A673 (cell line): ENCODE results near the gene SHQ1. TPM values are rescaled to one million over a fixed set of nuclear protein-coding genes. Genes with fewer than 3 reads are reported as not detected.

Experiments used
- BruUV-seq: library from RNA; stranded (reverse); fragments of 400-500 nt; replicated peaks from 2 replicates; lab custom pipeline; 2021; lab: Mats Ljungman, UMichigan
- CTCF ChIA-PET: fragments of 300-600 bp; sonication (Branson Sonifier 250); formaldehyde crosslinking; loops from one replicate; lab custom pipeline; 2022; ENCODE audit warnings: antibody characterized with exemption; lab: Charles Lee
- POLR2A ChIA-PET: fragments of 300-600 bp; sonication (Branson Sonifier 250); formaldehyde crosslinking; loops from one replicate; lab custom pipeline; 2022; ENCODE audit warnings: antibody characterized with exemption; ENCODE audit not compliant: low non-redundant PET; lab: Charles Lee
- DNase-seq: peaks from one replicate; pipeline ENCODE4 v3.0.0-alpha.2; 2015; ENCODE audit warnings: low spot score
- H3K27ac ChIP-seq: fragments of 200-600 bp; sonication (generic); 2 replicates; pipeline ENCODE4 v1.5.1; 2016; ENCODE audit warnings: mixed run types, low read depth, mild to moderate bottlenecking, mixed read lengths, antibody characterized with exemption, low read length; ENCODE audit not compliant: poor library complexity, severe bottlenecking
- H3K27me3 ChIP-seq: fragments of 200-600 bp; sonication (generic); replicated peaks from 2 replicates; pipeline ENCODE4 v1.6.1; 2017; ENCODE audit warnings: mixed run types, low read depth, mild to moderate bottlenecking, mixed read lengths, antibody characterized with exemption, low read length; ENCODE audit not compliant: insufficient read depth, poor library complexity
- H3K36me3 ChIP-seq: fragments of 200-600 bp; sonication (generic); 2 replicates; pipeline ENCODE4 v1.6.1; 2016; ENCODE audit warnings: mixed run types, mild to moderate bottlenecking, mixed read lengths, antibody characterized with exemption, low read length; ENCODE audit not compliant: insufficient read depth, poor library complexity, severe bottlenecking
- H3K4me1 ChIP-seq: fragments of 200-600 bp; sonication (generic); 2 replicates; pipeline ENCODE4 v1.6.1; 2017; ENCODE audit warnings: mixed run types, mild to moderate bottlenecking, mixed read lengths, antibody characterized with exemption, low read length; ENCODE audit not compliant: insufficient read depth, poor library complexity, severe bottlenecking
- H3K4me3 ChIP-seq: fragments of 200-600 bp; sonication (generic); 2 replicates; pipeline ENCODE4 v1.5.1; 2016; ENCODE audit warnings: low read depth, mixed run types, mild to moderate bottlenecking, mixed read lengths, low read length; ENCODE audit not compliant: poor library complexity, severe bottlenecking
- H3K9me3 ChIP-seq: fragments of 200-600 bp; sonication (generic); 2 replicates; pipeline ENCODE4 v1.6.1; 2016; ENCODE audit warnings: mixed run types, low read depth, mild to moderate bottlenecking, mixed read lengths, antibody characterized with exemption, low read length; ENCODE audit not compliant: poor library complexity, severe bottlenecking
- EZH2 ChIP-seq: fragments of 200-600 bp; sonication (generic); IDR thresholded peaks from 2 replicates; pipeline ENCODE4 v1.6.1; 2017; ENCODE audit warnings: borderline replicate concordance, low read depth, mild to moderate bottlenecking, mixed read lengths, antibody characterized with exemption, low read length; ENCODE audit not compliant: poor library complexity, severe bottlenecking
- intact Hi-C: fragments of 100-400 bp; cut with micrococcal nuclease; formaldehyde crosslinking; loops from one replicate; pipeline ENCODE4 v1.10.0; 2022; ENCODE audit not compliant: unreplicated experiment
- total RNA-seq: library from RNA; stranded (reverse); gene quantifications from 2 replicates; pipeline ENCODE4 v1.2.3, GENCODE V29; 2021
- TF ChIP-seq, protein P1 (sequence below): fragments of 300-800, 200-600 bp; sonication (generic); conservative IDR thresholded peaks from 2 replicates; pipeline ENCODE4 v1.5.1; 2017; ENCODE audit warnings: low read depth, mild to moderate bottlenecking, antibody characterized with exemption, low read length, moderate library complexity, mixed read lengths

The SHQ1 gene
- total RNA-seq, 1 experiment from 2014 or later = 24.3 TPM

DNA sequence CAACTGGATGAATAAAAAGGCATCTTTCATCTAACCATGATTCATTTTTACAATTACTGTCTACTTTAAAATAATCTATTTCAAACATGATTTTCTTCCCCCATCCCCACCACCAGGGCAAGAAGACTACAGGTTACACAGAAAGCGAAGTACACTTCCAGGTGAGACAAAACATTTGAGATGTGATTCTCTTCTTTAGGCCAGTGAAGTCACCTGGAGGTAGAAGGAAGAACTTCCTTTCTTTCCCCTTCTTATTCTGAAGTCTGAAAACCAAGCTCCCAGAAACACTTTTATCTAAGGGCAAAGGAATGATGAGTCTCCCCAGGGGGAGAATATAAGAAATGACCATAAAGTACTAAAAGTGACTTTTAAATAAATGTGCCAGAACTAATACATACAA lies 36.7 kb downstream of the SHQ1 start:
- no peak for TF ChIP-seq EZH2
- TF ChIP-seq, protein P1, sequence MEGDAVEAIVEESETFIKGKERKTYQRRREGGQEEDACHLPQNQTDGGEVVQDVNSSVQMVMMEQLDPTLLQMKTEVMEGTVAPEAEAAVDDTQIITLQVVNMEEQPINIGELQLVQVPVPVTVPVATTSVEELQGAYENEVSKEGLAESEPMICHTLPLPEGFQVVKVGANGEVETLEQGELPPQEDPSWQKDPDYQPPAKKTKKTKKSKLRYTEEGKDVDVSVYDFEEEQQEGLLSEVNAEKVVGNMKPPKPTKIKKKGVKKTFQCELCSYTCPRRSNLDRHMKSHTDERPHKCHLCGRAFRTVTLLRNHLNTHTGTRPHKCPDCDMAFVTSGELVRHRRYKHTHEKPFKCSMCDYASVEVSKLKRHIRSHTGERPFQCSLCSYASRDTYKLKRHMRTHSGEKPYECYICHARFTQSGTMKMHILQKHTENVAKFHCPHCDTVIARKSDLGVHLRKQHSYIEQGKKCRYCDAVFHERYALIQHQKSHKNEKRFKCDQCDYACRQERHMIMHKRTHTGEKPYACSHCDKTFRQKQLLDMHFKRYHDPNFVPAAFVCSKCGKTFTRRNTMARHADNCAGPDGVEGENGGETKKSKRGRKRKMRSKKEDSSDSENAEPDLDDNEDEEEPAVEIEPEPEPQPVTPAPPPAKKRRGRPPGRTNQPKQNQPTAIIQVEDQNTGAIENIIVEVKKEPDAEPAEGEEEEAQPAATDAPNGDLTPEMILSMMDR = no peak
- Histone ChIP-seq H3K4me1 (peaks cover 22% of the 10 kb centered on the region), H3K27me3 (no peaks in the 10 kb centered on the region), H3K4me3 (no peak overlapping the region), H3K9me3 (no peaks in the 10 kb centered on the region), H3K36me3 (no peaks in the 10 kb centered on the region), H3K27ac (no peak overlapping the region)
- DNase-seq = no peak
- ChIA-PET POLR2A (no interaction called here), CTCF (no interaction called here)
- intact Hi-C loops = loop anchor here (10.0 kb wide), 1 partner anchor 147 kb away; no protein-coding TSS in a partner anchor
- no TSS peak for BruUV-seq

DNA sequence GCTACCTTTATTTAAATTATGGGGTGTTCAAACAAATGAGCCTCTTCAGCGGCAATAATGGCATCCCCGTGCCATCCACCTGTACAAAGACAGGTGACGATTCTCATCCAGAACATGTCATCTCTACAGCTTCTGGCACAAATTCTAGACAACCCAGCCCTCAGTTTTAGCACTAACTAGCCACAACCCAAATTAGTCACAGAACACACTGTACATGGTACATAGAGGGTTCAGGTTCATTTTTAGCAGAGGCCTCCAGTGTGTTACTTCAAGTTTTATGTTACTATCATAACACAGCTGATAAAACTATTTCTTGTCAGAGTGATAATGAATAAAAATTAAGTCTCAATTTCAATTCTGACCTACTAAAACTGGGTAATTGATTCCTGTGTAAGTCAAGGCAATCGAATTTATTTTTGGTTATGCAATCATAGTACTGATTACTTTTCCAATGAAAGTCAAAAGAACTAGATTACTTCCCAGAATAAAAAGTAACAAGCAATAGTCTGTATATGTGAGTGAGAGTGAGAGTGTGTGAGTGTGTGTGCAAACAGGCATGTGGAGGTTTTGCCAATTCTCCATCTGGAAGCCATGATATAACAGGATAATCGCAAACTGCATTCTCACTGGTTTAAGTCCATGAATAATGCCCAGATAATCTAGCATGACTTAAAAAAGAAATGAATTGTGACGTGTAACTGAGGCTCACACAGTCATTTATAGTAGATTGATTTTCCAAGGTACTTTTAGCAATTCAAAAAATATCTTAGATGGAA lies 37.4 kb downstream of the SHQ1 start:
- no peak for DNase-seq

DNA sequence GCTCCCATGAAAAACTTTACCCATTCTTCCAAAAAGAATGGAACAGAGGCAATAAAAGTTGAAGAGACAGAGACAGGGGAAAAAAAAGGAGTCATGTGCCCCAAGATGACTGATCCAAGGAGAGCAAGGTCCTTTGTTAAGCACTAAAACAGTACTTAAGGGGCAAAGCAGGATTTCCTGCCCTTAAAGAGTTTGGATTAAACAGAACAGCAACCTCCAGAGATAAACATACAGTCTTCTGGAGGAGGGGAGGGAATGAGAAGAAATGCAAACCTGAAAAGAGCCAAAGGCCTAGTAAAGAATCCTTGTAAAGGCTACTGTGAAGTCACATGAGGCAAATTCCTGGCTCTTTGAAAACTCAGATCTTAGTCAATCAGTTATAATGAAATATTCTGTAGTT lies 38.2 kb downstream of the SHQ1 start:
- no peak overlapping the region for H3K4me3 ChIP-seq
- intact Hi-C loops = loop anchor here (10.0 kb wide), 1 partner anchor 145 kb away; no protein-coding TSS in a partner anchor
- no peaks in the 10 kb centered on the region for H3K27me3 ChIP-seq
- BruUV-seq = no TSS peak
- ChIA-PET POLR2A (no interaction called here), CTCF (no interaction called here)
- H3K27ac ChIP-seq = no peak overlapping the region
- no peak for TF ChIP-seq EZH2
- TF ChIP-seq, protein P1 = no peak
- peaks cover 22% of the 10 kb centered on the region for H3K4me1 ChIP-seq
- DNase-seq = peak; percentile 42
- no peaks in the 10 kb centered on the region for H3K36me3 ChIP-seq
- no peaks in the 10 kb centered on the region for H3K9me3 ChIP-seq

More for the DNA sequence above, 37.4 kb downstream of the SHQ1 start:
- Histone ChIP-seq H3K4me3 (no peak overlapping the region), H3K9me3 (no peaks in the 10 kb centered on the region), H3K27me3 (no peaks in the 10 kb centered on the region), H3K27ac (no peak overlapping the region), H3K36me3 (no peaks in the 10 kb centered on the region), H3K4me1 (peaks cover 22% of the 10 kb centered on the region)
- CTCF ChIA-PET = no interaction called here
- intact Hi-C loops = loop anchor here (10.0 kb wide), 1 partner anchor 146 kb away; no protein-coding TSS in a partner anchor
- no peak for TF ChIP-seq EZH2
- TF ChIP-seq, protein P1 = no peak
- BruUV-seq = no TSS peak
- POLR2A ChIA-PET = no interaction called here
